GM12892 (cell line): ENCODE results near the gene HELT.
"Not testable (repeated sequence)": the region's sequence is repeated elsewhere in the genome, so short reads cannot be mapped to it uniquely, and the experiment has no call there.

Experiments
- POLR2A ChIP-seq: IDR thresholded peaks from 2 replicates; pipeline ENCODE4 v1.6.1; 2011; ENCODE audit warnings: low read depth, low read length, control low read depth
- POLR2AphosphoS5 ChIP-seq: IDR thresholded peaks from 2 replicates; pipeline ENCODE4 v1.6.1; 2011; ENCODE audit warnings: low read depth, low read length, control low read depth
- TAF1 ChIP-seq: IDR thresholded peaks from 2 replicates; pipeline ENCODE4 v1.6.1; 2011; ENCODE audit warnings: low read depth, mild to moderate bottlenecking, control low read depth, low read length, borderline replicate concordance

DNA sequence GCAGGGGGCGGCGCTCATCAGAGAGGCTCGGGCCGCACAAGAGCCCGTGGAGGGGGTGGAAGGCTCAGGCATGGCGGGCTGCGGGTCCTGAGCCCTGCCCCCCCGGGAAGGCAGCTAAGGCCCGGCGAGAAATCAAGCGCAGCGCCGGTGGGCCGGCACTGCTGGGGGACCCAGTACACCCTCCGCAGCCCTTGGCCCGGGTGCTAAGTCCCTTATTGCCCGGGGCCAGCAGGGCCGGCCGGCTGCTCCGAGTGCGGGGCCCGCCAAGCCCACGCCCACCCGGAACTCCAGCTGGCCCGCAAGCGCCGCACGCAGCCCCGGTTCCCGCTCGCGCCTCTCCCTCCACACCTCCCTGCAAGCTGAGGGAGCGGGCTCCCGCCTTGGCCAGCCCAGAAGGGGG lies 28.2 kb upstream of the HELT start:
- TF ChIP-seq POLR2A, TAF1, POLR2AphosphoS5: not testable (repeated sequence)
